Vagina (tissue), 2 donors: ENCODE measurements around the gene SPAG7.
A peak's percentile ranks its signal among the peaks of the same experiment; 100 is the strongest.

Source experiments
- CTCF ChIP-seq, 3 experiments: fragments of 450-650 bp in 2 of 3; fragments of 200-600 bp in 1 of 3; sonication (generic) in 1 of 3; IDR thresholded peaks; one replicate each; pipeline ENCODE4 v1.5.1; 2017 to 2019; ENCODE audit warnings: antibody characterized with exemption in 3 of 3, mild to moderate bottlenecking in 2 of 3, moderate library complexity in 2 of 3
- POLR2A ChIP-seq, 2 donors: fragments of 450-650 bp; IDR thresholded peaks; one replicate each; pipeline ENCODE4 v1.6.1; 2017; ENCODE audit warnings: antibody characterized with exemption in 2 of 2, mild to moderate bottlenecking in 2 of 2, moderate library complexity in 2 of 2
- POLR2AphosphoS5 ChIP-seq, 2 donors: sonication (generic); formaldehyde crosslinking; IDR thresholded peaks; one replicate each; pipeline ENCODE4 v1.9.0; 2017; ENCODE audit warnings: antibody characterized with exemption in 2 of 2, mild to moderate bottlenecking in 2 of 2, low read depth in 1 of 2; ENCODE audit not compliant: insufficient read depth in 1 of 2

GRCh38 chr17:4945176-4945943, 22.3 kb downstream of the SPAG7 start:
- TF ChIP-seq POLR2AphosphoS5 (IDR thresholded peaks at IDR 0.05; ENCODE audit: insufficient read depth in 1 of 2, low read depth in 1 of 2) (peak; percentile 51 to 73), CTCF (IDR thresholded peaks at IDR 0.05) (no peak), POLR2A (IDR thresholded peaks at IDR 0.05) (no peak)
